Tibial nerve (tissue), 4 donors: ENCODE results near the gene CAMK1. TPM values are rescaled to one million over a fixed set of nuclear protein-coding genes. Genes with fewer than 3 reads are reported as not detected.

ENCODE experiments used
- DNase-seq, 2 donors: peaks; one replicate each; pipeline ENCODE4 v3.0.0-alpha.2; 2019; ENCODE audit warnings: low spot score in 2 of 2
- H3K27ac ChIP-seq, 4 donors: fragments of 200-600 bp; sonication (generic) in 3 of 4; one replicate each; pipeline ENCODE4 v1.5.1; 2017 to 2019; ENCODE audit warnings: mild to moderate bottlenecking in 1 of 4
- H3K27me3 ChIP-seq, 2 donors: fragments of 200-600 bp; sonication (generic) in 1 of 2; one replicate each; pipeline versions ENCODE4 v1.5.1 to v1.6.0; 2017 to 2019
- H3K36me3 ChIP-seq, 3 donors: fragments of 200-600 bp; sonication (generic); one replicate each; pipeline ENCODE4 v1.5.1; 2018 to 2019
- H3K4me1 ChIP-seq, 4 donors: fragments of 200-600 bp; sonication (generic) in 3 of 4; one replicate each; pipeline ENCODE4 v1.5.1; 2017 to 2019
- H3K4me3 ChIP-seq, 4 donors: fragments of 200-600 bp; sonication (generic) in 3 of 4; one replicate each; pipeline ENCODE4 v1.5.1; 2017 to 2019; ENCODE audit warnings: mild to moderate bottlenecking in 1 of 4, moderate library complexity in 1 of 4
- H3K9me3 ChIP-seq, 4 donors: fragments of 200-600 bp; sonication (generic) in 3 of 4; one replicate each; pipeline ENCODE4 v1.5.1; 2017 to 2019
- CTCF ChIP-seq, 5 experiments: fragments of 200-600 bp in 3 of 5; fragments of 450-650 bp in 2 of 5; sonication (generic) in 3 of 5; IDR thresholded peaks; one replicate each; pipeline ENCODE4 v1.5.1; 2016 to 2019; ENCODE audit warnings: antibody characterized with exemption in 5 of 5, mild to moderate bottlenecking in 3 of 5, moderate library complexity in 2 of 5
- EP300 ChIP-seq, 2 donors: sonication (generic); formaldehyde crosslinking; IDR thresholded peaks; one replicate each; pipeline ENCODE4 v1.6.1; 2017; ENCODE audit warnings: antibody characterized with exemption in 2 of 2, mild to moderate bottlenecking in 1 of 2
- POLR2A ChIP-seq, 2 donors: fragments of 450-650 bp; IDR thresholded peaks; one replicate each; pipeline ENCODE4 v1.6.1; 2017; ENCODE audit warnings: antibody characterized with exemption in 2 of 2, mild to moderate bottlenecking in 2 of 2, moderate library complexity in 2 of 2
- WGBS, 2 donors: methylation state at CpG; one replicate each; pipeline ENCODE4 v1.1.5; 2018; 5-methylcytosine and 5-hydroxymethylcytosine counted together
- total RNA-seq, 4 donors: library from RNA; depleted of rRNA; stranded (reverse); fragments of >200 nt; gene quantifications; one replicate each; pipeline ENCODE4 v1.1.0, GENCODE V29; 2016

Gene CAMK1
- total RNA-seq, 4 donors from 2014 or later = 60.3 to 94.8 (median 72.2) TPM

GRCh38 chr3:9712415-9712814 is 57.3 kb downstream of the CAMK1 start:
- H3K27ac ChIP-seq = no peak overlapping the region
- no peak for DNase-seq
- 92 to 96% methylated on average over 2 of the region's 2 CpGs for WGBS, 2 donors
- no peaks in the 10 kb centered on the region for H3K27me3 ChIP-seq
- no peaks in the 10 kb centered on the region for H3K9me3 ChIP-seq
- H3K36me3 ChIP-seq = no peaks in the 10 kb centered on the region
- TF ChIP-seq EP300 (IDR thresholded peaks at IDR 0.05) = no peak
- no peak for TF ChIP-seq POLR2A (IDR thresholded peaks at IDR 0.05)
- TF ChIP-seq CTCF (IDR thresholded peaks at IDR 0.05) = no peak
- H3K4me1 ChIP-seq = peaks cover 0 to 17% (median 3%) of the 10 kb centered on the region in 4 donors
- H3K4me3 ChIP-seq = no peak overlapping the region

GRCh38 chr3:9710174-9710739 is 59.5 kb downstream of the CAMK1 start:
- H3K27ac ChIP-seq = no peak overlapping the region
- 81 to 83% methylated on average over 3 of the region's 3 CpGs for WGBS, 2 donors
- no peak for TF ChIP-seq CTCF (IDR thresholded peaks at IDR 0.05)
- no peak for TF ChIP-seq POLR2A (IDR thresholded peaks at IDR 0.05)
- TF ChIP-seq EP300 (IDR thresholded peaks at IDR 0.05) = no peak

More at GRCh38 chr3:9710174-9710739, 59.5 kb downstream of the CAMK1 start:
- Histone ChIP-seq H3K4me3 (no peak overlapping the region), H3K36me3 (no peaks in the 10 kb centered on the region), H3K4me1 (peaks cover 0 to 5% (median 0%) of the 10 kb centered on the region in 4 donors), H3K9me3 (no peaks in the 10 kb centered on the region), H3K27me3 (no peaks in the 10 kb centered on the region)
- DNase-seq = no peak

Other genes with a start within 250 kb of the CAMK1 start
- under 1 TPM in 1 of 4 donors, not detected in 3; under 0.01 TPM for gene LHFPL4, start 216.1 kb downstream of the CAMK1 start, total RNA-seq
- 10 to 100 TPM; 33.3 to 45.5 (median 38.6) TPM for gene MTMR14, start 120.4 kb downstream of the CAMK1 start, total RNA-seq
- gene CPNE9, start 66.1 kb downstream of the CAMK1 start, total RNA-seq = not detected
- gene BRPF1, start 38.2 kb downstream of the CAMK1 start, total RNA-seq = 10 to 100 TPM; 18.0 to 21.0 (median 20.6) TPM
- gene OGG1, start 20.0 kb downstream of the CAMK1 start, total RNA-seq = 10 to 100 TPM; 26.8 to 54.9 (median 40.6) TPM
- 10 to 100 TPM; 56.1 to 69.0 (median 65.4) TPM for gene TADA3, start 22.5 kb upstream of the CAMK1 start, total RNA-seq
- 100 to 1,000 TPM in 2 of 4 donors, 10 to 100 TPM in 2; 96.3 to 169 (median 125) TPM for gene ARPC4, start 23.1 kb upstream of the CAMK1 start, total RNA-seq
- 100 to 1,000 TPM in 3 of 4 donors, 10 to 100 TPM in 1; 58.2 to 173 (median 120) TPM for gene TTLL3, start 40.3 kb upstream of the CAMK1 start, total RNA-seq
- 10 to 100 TPM; 37.1 to 69.7 (median 52.2) TPM for gene RPUSD3, start 74.1 kb upstream of the CAMK1 start, total RNA-seq
- gene CIDEC, start 110.3 kb upstream of the CAMK1 start, total RNA-seq = 100 to 1,000 TPM in 3 of 4 donors, 10 to 100 TPM in 1; 72.4 to 380 (median 174) TPM
- 10 to 100 TPM; 21.6 to 46.7 (median 34.7) TPM for gene JAGN1, start 120.7 kb upstream of the CAMK1 start, total RNA-seq
- gene IL17RE, start 132.9 kb upstream of the CAMK1 start, total RNA-seq = 10 to 100 TPM in 1 of 4 donors, 1 to 10 TPM in 2, under 1 TPM in 1; 0.59 to 10.1 (median 5.6) TPM
- 10 to 100 TPM; 60.4 to 68.4 (median 65.1) TPM for gene IL17RC, start 147.2 kb upstream of the CAMK1 start, total RNA-seq
- 10 to 100 TPM; 18.2 to 54.9 (median 27.5) TPM for gene CRELD1, start 163.9 kb upstream of the CAMK1 start, total RNA-seq
- gene PRRT3, start 182.5 kb upstream of the CAMK1 start, total RNA-seq = 1 to 10 TPM; 2.2 to 3.3 (median 2.7) TPM
- 10 to 100 TPM; 16.1 to 30.6 (median 25.1) TPM for gene EMC3, start 216.9 kb upstream of the CAMK1 start, total RNA-seq